Suprapubic skin (tissue), 4 donors: ENCODE results near the gene MSS51. TPM values are rescaled to one million over a fixed set of nuclear protein-coding genes. Genes with fewer than 3 reads are reported as not detected.

Source experiments
- DNase-seq, 2 donors: peaks; one replicate each; pipeline ENCODE4 v3.0.0-alpha.2; 2019; ENCODE audit warnings: low spot score in 2 of 2
- H3K27ac ChIP-seq: fragments of 200-600 bp; sonication (generic); one replicate; pipeline ENCODE4 v1.5.1; 2019
- H3K27me3 ChIP-seq: fragments of 200-600 bp; sonication (generic); one replicate; pipeline ENCODE4 v1.5.1; 2019
- H3K36me3 ChIP-seq: fragments of 200-600 bp; sonication (generic); one replicate; pipeline ENCODE4 v1.5.1; 2019
- H3K4me1 ChIP-seq: fragments of 200-600 bp; sonication (generic); one replicate; pipeline ENCODE4 v1.5.1; 2019
- H3K4me3 ChIP-seq: fragments of 200-600 bp; sonication (generic); one replicate; pipeline ENCODE4 v1.5.1; 2019; ENCODE audit warnings: mild to moderate bottlenecking
- H3K9me3 ChIP-seq: fragments of 200-600 bp; sonication (generic); one replicate; pipeline ENCODE4 v1.5.1; 2019
- CTCF ChIP-seq, 2 donors: fragments of 200-600 bp in 1 of 2; fragments of 450-650 bp in 1 of 2; sonication (generic) in 1 of 2; IDR thresholded peaks; one replicate each; pipeline ENCODE4 v1.5.1; 2016 to 2019; ENCODE audit warnings: antibody characterized with exemption in 2 of 2, mild to moderate bottlenecking in 1 of 2, moderate library complexity in 1 of 2
- EP300 ChIP-seq: sonication (generic); formaldehyde crosslinking; IDR thresholded peaks from one replicate; pipeline ENCODE4 v1.6.1; 2017; ENCODE audit warnings: antibody characterized with exemption
- POLR2A ChIP-seq, 2 donors: fragments of 450-650 bp; IDR thresholded peaks; one replicate each; pipeline ENCODE4 v1.6.1; 2017; ENCODE audit warnings: antibody characterized with exemption in 2 of 2, mild to moderate bottlenecking in 2 of 2, moderate library complexity in 2 of 2
- POLR2AphosphoS5 ChIP-seq, 3 donors: sonication (generic); formaldehyde crosslinking; IDR thresholded peaks; one replicate each; pipeline ENCODE4 v1.6.1; 2017; ENCODE audit warnings: antibody characterized with exemption in 3 of 3
- WGBS: methylation state at CpG from one replicate; pipeline ENCODE4 v1.1.5; 2018; 5-methylcytosine and 5-hydroxymethylcytosine counted together
- total RNA-seq, 4 donors: library from RNA; depleted of rRNA; stranded (reverse); fragments of >200 nt; gene quantifications; one replicate each; pipeline ENCODE4 v1.1.0, GENCODE V29; 2016

The MSS51 gene
- total RNA-seq, 4 donors from 2014 or later = 1.9 to 6.4 (median 2.1) TPM

- Histone ChIP-seq H3K36me3 (peaks cover 58% of the 10 kb centered on the region), H3K27ac (no peak overlapping the region), H3K4me3 (no peak overlapping the region), H3K4me1 (peaks cover 2% of the 10 kb centered on the region), H3K27me3 (no peaks in the 10 kb centered on the region), H3K9me3 (no peaks in the 10 kb centered on the region)
- no peak for DNase-seq
- WGBS = 90% methylated on average over 2 of the region's 2 CpGs
- TF ChIP-seq CTCF (IDR thresholded peaks at IDR 0.05) = no peak
- no peak for TF ChIP-seq POLR2AphosphoS5 (IDR thresholded peaks at IDR 0.05)
- no peak for TF ChIP-seq POLR2A (IDR thresholded peaks at IDR 0.05)
- TF ChIP-seq EP300 = no peak
Observed at GRCh38 chr10:73465978-73466726, 32.8 kb upstream of the MSS51 start.

- TF ChIP-seq EP300 (no peak), POLR2A (IDR thresholded peaks at IDR 0.05) (no peak), CTCF (IDR thresholded peaks at IDR 0.05) (no peak), POLR2AphosphoS5 (IDR thresholded peaks at IDR 0.05) (no peak)
- Histone ChIP-seq H3K27ac (no peak overlapping the region), H3K36me3 (peaks cover 28% of the 10 kb centered on the region), H3K4me1 (no peaks in the 10 kb centered on the region), H3K4me3 (no peak overlapping the region), H3K27me3 (no peaks in the 10 kb centered on the region), H3K9me3 (no peaks in the 10 kb centered on the region)
- DNase-seq = no peak
- 97% methylated on average over 4 of the region's 4 CpGs for WGBS
Observed at GRCh38 chr10:73460897-73461296, 27.5 kb upstream of the MSS51 start.

- no peaks in the 10 kb centered on the region for H3K9me3 ChIP-seq
- no peak for TF ChIP-seq EP300
- TF ChIP-seq POLR2A (IDR thresholded peaks at IDR 0.05) = no peak
- no peak for TF ChIP-seq CTCF (IDR thresholded peaks at IDR 0.05)
- no peak for TF ChIP-seq POLR2AphosphoS5 (IDR thresholded peaks at IDR 0.05)
- H3K4me3 ChIP-seq = no peak overlapping the region
- H3K4me1 ChIP-seq = no peaks in the 10 kb centered on the region
- no peak for DNase-seq
- no peaks in the 10 kb centered on the region for H3K27me3 ChIP-seq
- H3K36me3 ChIP-seq = peaks cover 20% of the 10 kb centered on the region
- no peak overlapping the region for H3K27ac ChIP-seq
- WGBS = 92% methylated on average over 6 of the region's 6 CpGs
Observed at GRCh38 chr10:73459683-73460314, 26.4 kb upstream of the MSS51 start.

GRCh38 chr10:73456187-73456890 lies 23.0 kb upstream of the MSS51 start:
- Histone ChIP-seq H3K4me1 (no peaks in the 10 kb centered on the region), H3K4me3 (no peak overlapping the region), H3K27me3 (no peaks in the 10 kb centered on the region), H3K9me3 (no peaks in the 10 kb centered on the region), H3K36me3 (peaks cover 33% of the 10 kb centered on the region), H3K27ac (no peak overlapping the region)
- DNase-seq = no peak
- WGBS = 91% methylated on average over 2 of the region's 2 CpGs
- no peak for TF ChIP-seq POLR2A (IDR thresholded peaks at IDR 0.05)
- no peak for TF ChIP-seq CTCF (IDR thresholded peaks at IDR 0.05)
- TF ChIP-seq EP300 = no peak
- TF ChIP-seq POLR2AphosphoS5 (IDR thresholded peaks at IDR 0.05) = no peak

GRCh38 chr10:73449113-73449512 lies 15.8 kb upstream of the MSS51 start:
- no peak overlapping the region for H3K27ac ChIP-seq
- no peak overlapping the region for H3K4me3 ChIP-seq
- no peak for TF ChIP-seq POLR2AphosphoS5 (IDR thresholded peaks at IDR 0.05)
- TF ChIP-seq EP300 = no peak
- TF ChIP-seq POLR2A (IDR thresholded peaks at IDR 0.05) = no peak
- no peak for TF ChIP-seq CTCF (IDR thresholded peaks at IDR 0.05)
- peaks cover 49% of the 10 kb centered on the region for H3K36me3 ChIP-seq
- DNase-seq = no peak
- H3K9me3 ChIP-seq = no peaks in the 10 kb centered on the region
- H3K27me3 ChIP-seq = no peaks in the 10 kb centered on the region
- no peaks in the 10 kb centered on the region for H3K4me1 ChIP-seq
- WGBS = 85% methylated on average over 1 of the region's 1 CpG
